Glomerular endothelial cell (primary cell): ENCODE measurements around the gene KLHL2. TPM values are rescaled to one million over a fixed set of nuclear protein-coding genes. Genes with fewer than 3 reads are reported as not detected.
"Not testable (repeated sequence)": the region's sequence is repeated elsewhere in the genome, so short reads cannot be mapped to it uniquely, and the experiment has no call there.

Source experiments
- DNase-seq: peaks from one replicate; pipeline ENCODE4 v3.0.0-alpha.2; 2011; ENCODE audit warnings: low read depth, low spot score; ENCODE audit errors: extremely low read depth
- total RNA-seq: library from RNA; depleted of rRNA; stranded (reverse); fragments of >200 nt; gene quantifications from 2 replicates; pipeline ENCODE4 v1.2.3, GENCODE V29; 2015

The KLHL2 gene
- total RNA-seq, 1 donor from 2014 or later: 26.3 TPM

DNA sequence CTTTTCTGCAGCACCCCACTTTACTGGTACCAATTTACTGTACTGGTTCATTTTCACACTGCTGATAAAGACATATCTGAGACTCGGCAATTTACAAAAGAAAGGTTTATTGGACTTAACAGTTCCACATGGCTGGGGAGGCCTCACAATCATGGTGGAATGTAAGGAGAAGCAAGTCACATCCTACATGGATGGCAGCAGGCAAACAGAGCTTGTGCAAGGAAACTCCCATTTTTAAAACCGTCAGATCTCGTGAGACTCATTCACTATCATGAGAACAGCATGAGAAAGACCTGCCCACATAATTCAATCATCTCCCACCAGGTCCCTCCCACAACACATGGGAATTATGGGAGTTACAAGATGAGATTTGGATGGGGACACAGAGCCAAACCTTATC lies 77.3 kb downstream of the KLHL2 start:
- not testable (repeated sequence) for DNase-seq

DNA sequence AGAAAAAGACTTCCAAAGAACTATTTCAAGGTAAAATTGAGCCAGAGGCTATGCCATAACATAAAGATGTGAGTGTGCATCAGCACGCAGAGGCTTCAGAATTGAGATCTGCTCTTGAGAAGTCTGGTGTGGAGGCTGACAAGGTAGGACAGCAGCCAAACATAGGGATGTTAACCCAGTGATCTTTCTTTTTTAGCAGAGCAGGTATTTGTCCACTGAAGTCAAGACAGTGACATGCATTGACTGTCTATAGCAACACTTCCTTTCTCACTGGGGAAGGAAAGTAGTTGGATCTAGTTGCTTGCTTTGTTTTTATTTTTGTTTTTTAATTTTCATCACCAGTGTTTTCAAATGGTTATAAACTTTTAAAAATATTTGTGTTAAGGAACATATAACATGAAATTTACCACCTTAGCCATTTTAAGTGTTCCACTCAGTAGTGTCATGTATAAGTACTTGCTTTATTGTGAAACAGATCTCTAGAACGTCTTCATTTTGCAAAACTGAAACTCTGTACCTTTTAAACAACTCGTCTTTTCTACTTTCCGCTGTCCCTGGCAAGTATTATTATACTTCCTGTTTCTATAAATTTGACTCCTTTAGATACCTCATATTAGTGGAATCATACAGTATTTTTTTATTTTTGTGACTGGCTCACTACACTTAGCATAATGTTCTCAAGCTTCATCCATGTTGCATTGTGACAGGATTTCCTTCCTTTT lies 79.4 kb downstream of the KLHL2 start:
- DNase-seq: not testable (repeated sequence)

DNA sequence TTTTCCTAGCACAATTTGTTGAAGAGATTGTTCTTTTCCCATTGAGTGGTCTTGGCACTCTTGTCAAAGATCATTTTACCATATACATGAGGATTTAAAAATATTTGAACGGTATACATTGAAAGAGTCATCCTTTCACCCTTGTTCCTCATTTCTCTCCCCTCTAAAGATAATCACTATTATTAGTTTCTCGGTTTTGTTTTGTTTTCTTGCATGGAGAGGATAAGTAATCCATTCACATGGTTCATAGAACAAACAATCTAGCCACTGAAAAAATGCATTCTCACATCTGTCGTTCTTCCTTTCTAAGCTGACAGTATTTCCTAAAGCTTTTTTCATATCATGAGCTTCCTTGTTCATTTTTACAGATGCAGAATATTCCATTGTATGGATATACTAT lies 80.9 kb downstream of the KLHL2 start:
- DNase-seq: no peak

DNA sequence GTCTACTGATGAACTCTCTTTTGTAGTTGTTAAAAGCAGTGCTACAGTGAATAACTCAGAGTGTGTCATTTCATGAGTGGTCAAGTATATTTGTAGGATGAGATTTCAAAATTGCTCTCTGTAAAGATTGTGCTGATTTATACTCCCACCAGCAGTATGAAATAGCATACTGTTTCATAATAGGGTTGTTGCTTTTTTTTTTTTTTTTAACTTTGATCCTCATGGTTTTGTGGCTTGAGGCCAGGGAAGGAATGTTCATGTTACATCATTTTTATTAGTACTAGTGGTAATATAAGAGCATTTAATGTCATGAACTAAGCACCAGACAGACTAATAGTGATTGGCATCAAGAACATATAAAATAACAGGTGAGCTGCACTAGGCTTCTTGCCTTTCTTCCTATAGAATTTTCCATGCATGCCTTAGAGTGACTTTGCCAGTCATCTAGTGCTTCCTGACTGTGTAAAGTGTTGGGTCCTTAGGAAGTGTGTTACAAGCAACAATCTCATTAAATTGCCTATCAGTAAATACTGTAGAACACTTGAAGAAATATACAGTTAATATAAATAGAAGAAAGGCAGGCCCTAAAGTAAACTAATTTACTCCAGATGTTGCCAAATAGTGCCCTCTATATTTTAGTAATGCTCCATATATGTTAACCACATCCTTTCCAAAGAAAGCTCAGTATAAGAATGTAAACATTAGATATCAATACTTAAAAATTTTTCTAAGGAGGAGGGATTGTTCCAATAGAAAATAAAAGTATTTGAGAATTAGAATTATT lies 81.5 kb downstream of the KLHL2 start:
- DNase-seq: no peak

DNA sequence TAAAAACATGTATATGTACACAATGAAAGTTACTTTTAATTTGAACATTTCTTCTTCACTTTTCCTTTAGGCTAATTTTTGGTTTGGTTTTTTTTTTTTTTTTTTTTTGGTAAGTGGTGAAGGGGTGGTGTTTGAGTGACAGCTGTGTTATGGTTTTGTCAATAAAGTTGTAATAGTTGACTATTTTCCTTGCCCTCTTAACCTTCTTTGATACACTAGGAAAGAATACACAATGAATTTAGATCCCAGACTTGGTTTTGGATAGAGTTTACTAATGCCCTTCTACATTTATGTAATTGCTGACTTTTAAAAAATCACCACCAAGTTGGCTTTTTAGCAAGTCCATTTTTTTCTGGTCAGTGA lies 82.0 kb downstream of the KLHL2 start:
- DNase-seq: no peak

DNA sequence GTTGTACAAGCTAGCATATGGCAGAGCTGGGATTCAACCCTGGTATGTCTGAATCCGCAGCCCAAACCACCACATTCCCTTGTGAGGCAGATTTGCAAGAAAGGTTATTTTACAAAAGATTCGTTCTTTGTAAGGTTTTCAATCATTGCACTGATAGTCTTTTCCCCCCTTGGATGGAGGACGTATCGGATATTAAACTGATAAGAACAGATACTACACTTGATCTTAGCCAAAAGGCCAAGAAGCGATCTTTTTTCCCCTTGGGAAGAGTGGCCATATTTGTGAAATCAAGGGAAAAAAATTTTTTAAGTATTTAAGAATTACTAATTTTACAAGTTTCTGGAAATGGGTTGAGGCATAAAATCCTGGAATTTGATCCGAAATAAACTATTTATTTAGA lies 85.7 kb downstream of the KLHL2 start:
- no peak for DNase-seq

DNA sequence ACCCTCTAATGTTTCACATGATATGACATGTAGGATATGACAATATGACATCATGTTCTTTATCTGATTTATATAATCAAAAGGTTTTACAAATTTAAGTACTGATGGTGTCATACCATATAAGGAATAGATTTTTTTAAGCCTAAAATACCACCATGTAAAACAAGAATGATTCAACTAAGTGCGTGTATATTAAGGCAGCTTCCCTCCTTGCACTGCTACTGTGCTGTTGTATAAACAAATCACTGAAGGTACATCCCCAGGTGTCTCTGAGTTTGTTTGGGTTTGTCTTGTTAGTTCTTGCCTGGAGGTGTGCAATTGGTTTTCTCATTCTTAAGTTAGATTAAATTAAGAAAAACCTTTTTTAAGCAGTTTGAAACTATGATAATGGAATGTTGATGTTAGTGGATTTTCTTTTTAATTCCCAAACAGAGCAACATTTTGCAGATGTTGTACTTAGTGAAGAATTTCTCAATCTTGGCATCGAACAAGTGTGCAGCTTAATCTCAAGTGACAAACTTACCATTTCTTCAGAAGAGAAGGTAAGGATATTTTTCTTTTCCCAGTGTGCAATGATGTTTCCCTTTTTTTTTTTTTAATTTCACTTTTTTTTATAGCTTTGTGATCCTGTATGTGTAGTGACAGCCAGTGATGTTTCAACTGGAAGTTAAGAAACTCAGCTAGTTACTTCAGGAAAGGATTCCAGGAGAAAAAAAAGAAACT lies 86.7 kb downstream of the KLHL2 start:
- no peak for DNase-seq

DNA sequence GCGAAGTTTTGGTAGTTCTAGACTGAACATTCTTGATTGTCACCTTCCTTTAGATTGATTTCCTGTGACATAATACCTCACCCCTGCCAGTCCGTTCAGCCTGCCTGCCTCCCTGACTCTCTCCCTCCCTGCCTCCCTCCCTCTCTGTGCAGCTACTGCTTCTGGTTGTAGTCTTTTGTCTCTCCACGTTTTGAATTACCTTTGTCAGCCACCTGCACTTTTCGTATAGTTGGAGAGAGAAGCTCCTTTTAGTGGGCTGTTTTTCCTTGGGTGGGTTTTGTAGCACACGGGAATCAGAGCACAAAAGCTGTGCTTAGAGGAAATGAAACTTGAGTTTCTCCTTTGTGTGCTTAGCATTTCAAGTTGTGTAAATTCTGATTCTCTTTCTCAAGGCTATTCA lies 87.5 kb downstream of the KLHL2 start:
- no peak for DNase-seq

DNA sequence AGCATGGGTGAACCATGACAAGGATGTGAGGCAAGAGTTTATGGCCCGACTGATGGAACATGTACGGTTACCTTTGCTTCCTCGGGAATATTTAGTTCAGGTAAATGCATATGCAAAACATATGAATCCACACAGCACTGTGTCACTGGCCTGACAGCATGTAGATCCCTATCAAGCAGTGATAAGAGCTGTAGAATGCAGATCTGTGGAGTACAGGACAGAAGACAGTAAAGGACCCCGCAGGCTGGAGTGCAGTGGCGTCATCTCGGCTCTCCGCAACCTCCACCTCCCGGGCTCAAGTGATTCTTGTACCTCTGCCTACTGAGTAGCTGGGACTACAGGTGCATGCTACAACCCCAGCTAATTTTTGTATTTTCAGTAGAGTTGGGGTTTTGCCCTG lies 90.3 kb downstream of the KLHL2 start:
- no peak for DNase-seq

DNA sequence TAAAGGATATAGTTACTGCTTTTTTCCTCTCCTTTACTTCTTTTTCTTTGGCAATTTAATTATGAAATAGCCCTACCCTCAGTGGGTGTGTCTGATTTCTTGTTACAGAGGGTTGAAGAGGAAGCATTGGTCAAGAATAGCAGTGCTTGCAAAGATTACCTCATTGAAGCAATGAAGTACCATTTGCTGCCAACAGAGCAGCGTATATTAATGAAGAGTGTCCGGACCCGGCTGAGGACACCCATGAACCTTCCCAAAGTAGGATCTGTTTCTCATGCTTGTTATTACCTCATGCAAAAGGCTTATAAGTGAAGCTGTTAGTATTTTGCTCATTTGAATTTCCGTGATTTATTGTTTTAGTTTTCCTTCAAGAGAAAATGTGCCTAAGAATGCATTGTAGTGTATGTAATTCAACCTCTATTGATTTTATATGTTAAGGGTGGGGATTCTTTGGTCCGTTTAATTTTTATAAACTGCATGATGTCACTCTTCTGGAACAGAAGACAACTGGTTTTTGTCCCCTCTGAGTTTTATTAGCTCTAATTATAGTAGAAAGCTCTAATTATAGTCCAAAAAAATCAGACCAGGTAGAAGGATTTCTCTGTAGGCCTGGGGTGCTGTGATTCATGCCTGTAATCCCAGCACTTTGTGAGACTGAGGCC lies 92.2 kb downstream of the KLHL2 start:
- DNase-seq: no peak

DNA sequence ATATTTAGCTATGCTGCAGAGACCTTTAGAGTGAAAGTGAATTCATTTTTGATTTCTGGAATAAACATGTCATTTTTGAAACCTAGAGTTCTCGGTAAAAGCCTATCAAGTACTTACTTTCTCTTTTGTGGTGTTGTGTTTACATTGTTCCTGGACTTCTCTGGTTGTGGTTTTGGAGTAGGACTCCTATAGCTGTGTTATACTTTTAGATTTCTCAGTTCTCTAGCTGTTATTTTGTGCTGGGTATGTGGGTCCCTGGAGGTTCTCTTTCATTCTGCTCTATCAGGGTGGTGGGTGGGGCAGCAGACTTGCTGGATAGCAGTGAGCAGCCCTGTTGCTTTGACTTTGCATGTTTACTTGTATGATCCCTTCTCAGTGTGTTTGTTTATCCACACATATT lies 94.5 kb downstream of the KLHL2 start:
- no peak for DNase-seq

DNA sequence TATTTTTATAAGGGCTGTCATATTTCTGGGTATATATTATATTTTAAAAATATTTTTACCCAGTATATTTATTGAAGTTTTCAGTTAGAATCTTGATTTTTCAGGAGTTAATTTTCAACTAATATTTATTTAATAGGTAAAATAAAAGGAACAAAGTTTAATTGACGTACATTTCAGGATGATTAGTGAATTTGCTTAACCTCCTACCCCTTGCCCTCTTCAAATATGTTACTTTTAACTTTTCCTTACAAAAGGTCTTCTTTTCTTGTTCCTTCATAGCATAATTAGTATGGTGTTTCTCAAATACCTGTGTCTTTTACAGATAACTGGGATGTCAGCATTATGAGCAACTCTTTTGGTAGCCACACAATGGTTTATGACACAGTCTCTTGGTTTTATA lies 95.3 kb downstream of the KLHL2 start:
- no peak for DNase-seq

DNA sequence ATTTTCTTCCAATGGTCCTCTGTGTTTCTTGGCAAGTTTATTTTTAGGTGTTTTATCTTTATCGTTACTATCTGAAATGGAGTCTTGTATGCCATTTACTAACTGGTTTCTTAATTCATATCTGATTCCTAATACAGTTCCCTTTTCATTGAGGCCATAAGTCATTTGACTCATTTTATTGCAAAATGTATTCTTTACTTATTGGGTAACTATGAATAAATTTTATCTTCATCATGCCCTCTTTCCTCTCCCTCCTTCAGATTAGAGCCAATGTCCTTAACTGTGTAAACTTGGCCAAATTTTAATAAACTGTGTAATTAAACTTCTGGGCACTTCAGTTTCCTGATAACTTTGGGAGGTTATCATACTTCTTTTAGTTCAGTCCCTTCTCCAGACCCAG lies 100.8 kb downstream of the KLHL2 start:
- no peak for DNase-seq

DNA sequence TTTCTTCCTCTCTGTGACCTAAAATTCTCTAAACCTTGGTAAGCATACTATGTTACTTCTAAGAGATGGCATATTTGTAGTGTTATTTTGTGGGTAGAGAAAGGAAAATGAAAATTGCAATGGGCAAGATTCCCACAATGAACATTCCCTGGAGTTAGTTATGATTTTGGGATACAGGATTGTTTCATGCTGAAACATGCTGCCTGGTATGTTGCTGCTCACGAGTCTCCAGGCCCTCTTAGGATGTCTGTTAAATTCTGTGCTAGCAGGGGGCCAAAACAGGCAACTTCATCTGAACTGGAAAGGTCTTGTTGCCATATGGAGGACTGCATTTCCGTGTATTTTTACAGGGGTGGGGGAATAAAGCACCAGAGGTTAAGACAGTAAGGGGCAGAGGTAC lies 101.2 kb downstream of the KLHL2 start:
- no peak for DNase-seq

DNA sequence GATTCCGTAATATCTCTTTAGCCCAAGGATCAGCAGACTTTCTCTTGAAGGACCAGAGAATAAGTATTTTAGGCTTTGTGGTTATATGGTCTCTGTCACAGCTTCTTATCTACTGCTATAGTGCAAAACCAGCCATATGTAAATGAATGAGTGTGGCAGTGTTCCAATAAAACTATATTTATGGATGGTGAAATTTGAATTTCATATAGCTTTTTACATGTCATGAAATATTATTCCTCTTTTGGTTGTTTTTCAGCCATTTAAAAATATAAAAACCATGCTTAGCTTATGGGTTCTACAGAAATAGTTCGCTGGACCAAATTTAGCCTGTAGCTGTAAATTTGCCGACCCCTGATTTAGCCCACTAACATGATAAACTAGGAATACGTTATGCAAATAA lies 102.1 kb downstream of the KLHL2 start:
- DNase-seq: no peak

DNA sequence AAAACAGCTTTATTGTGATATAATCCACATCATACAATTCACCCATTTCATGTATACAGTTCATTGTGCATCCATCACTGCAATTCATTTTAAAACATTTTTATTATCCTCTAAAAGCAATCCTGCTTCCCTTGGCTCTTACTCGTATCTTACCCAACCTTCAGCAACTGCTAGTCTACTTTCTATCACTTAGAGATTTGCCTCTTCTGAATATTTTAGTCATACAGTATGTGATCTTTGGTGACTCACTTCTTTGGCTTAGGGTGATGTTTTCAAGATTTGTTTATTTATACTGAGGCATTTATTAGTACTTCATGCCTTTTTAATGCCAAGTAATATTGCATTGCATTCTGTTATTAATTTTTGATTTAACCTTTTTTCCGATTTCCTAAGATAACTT lies 105.1 kb downstream of the KLHL2 start:
- DNase-seq: no peak

DNA sequence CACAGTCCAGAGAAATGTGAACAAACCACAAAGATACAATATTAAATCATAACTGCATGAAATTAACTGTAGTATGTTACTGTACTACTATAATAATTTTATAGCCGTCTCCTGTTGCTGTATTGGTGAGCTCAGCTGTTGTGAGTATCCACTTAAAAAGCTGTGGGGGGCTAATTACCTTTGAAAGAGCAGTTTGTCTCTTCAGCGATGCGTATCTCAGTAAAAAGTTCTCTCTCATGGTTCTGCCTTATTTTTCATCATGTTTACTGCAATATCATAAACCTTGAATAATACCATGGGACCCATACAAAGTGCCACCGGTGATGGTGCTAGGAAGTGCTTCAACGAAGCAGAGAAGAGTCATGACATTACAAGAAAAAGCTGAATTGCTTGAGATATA lies 111.7 kb downstream of the KLHL2 start:
- no peak for DNase-seq

DNA sequence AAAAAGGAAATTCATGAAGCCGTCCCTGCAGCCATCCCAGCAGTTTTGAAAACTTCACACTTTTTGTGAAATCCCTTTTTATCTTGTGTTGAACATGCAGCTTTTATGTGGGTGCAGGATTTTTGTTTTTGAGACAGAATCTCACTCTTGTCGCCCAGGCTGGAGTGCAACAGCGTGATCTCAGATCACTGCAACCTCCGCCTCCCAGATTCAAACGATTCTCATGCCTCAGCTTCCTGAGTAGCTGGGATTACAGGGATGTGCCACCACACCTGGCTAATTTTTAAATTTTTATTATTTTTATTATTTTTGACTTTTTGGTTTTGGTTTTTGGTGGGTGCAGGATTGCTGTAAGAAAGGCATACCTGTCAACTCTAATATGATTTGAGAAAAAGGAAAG lies 112.1 kb downstream of the KLHL2 start:
- DNase-seq: no peak

DNA sequence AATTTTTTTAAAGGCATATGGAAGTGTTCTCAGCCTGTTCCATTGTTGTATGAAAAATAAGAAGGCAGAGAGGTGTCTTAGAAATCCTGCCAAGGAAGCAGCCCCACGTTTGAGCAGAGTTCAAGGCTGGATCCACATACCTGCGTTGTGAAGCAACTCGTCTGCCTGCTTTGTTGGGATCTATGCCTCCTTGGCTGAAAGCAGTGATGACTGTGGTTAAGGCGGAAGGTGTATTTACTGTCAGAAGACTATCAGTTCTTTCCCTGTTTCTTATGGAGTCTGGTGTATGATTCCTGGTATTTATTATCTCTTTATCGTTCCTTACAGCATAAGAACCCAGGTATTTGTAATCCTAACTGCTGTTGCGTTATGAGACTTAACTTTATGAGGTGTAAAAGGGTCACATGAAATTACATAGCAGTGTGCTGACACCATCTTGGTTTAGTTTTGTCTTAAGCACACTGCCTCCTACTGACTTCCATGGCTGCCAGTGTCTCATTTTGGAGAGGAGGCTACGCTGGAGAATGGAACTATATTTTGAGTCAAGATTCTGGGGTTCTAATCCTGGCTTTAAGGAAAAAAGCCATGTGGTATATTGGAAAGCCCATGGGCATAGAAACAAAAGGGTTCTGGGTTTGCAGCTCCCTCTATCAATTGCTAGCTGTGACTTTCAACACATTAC lies 117.0 kb downstream of the KLHL2 start:
- no peak for DNase-seq

DNA sequence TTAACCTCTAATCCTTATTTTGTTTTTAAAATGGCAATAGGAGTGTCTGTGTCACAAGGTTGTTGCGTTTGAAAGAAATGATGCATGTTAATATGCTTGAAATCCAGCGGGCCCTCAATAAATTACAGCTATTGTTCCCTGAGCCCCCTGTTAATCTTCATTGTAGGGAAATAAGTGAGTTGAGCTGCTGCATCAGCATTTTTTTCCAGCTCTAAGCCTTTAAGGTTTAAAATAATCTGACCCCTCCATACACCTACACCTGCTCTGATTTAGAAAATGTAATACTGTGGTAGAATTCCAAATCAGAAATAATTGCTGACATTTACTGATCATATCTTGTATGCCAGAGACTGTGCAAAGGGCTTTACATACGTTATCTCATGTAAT lies 117.5 kb downstream of the KLHL2 start:
- no peak for DNase-seq
